GM12878 (cell line): Measurements from ENCODE around the gene AQP3. TPM values are rescaled to one million over a fixed set of nuclear protein-coding genes. Genes with fewer than 3 reads are reported as not detected.

Experiments
- ATAC-seq: fragments of 200-7000 bp; cut with Tn5 transposase; 3 replicates; pipeline ENCODE4 v1.9.1; 2020; ENCODE audit warnings: mild to moderate bottlenecking, moderate library complexity
- BruUV-seq: library from RNA; stranded (reverse); fragments of 400-500 nt; replicated peaks from 2 replicates; lab custom pipeline; 2021; lab: Mats Ljungman, UMichigan
- CTCF ChIA-PET: fragments of 300-600 bp; sonication (Branson Sonifier 250); formaldehyde crosslinking; extraction: SDS; loops from one replicate; lab custom pipeline; 2021; ENCODE audit warnings: inconsistent platforms; lab: Yijun Ruan, JAX
- POLR2A ChIA-PET: fragments of 350-600 bp; formaldehyde crosslinking; extraction: SDS; loops from one replicate; lab custom pipeline; 2021; ENCODE audit warnings: inconsistent platforms; lab: Charles Lee
- RAD21 ChIA-PET: fragments of 300-600 bp; sonication (Branson Sonifier 250); formaldehyde crosslinking; loops from one replicate; lab custom pipeline; 2023; ENCODE audit warnings: antibody characterized with exemption; ENCODE audit not compliant: unreplicated experiment; lab: Charles Lee
- SMC1A ChIA-PET: fragments of 300-600 bp; sonication (Branson Sonifier 250); formaldehyde crosslinking; loops from one replicate; lab custom pipeline; 2023; ENCODE audit not compliant: unreplicated experiment, uncharacterized antibody; lab: Charles Lee
- DNase-seq: peaks from one replicate; pipeline ENCODE4 v3.0.0-alpha.2; 2011; ENCODE audit warnings: low read depth, low spot score
- FAIRE-seq: peaks from 3 replicates; lab custom pipeline; 2011; peaks lifted over from hg19 to GRCh38; lab: Jason Lieb, UNC
- H2AFZ ChIP-seq: 2 replicates; pipeline ENCODE4 v1.6.0; 2011; ENCODE audit warnings: low read depth, low read length, control low read depth; ENCODE audit not compliant: control insufficient read depth
- H3K27ac ChIP-seq: 2 replicates; pipeline ENCODE4 v1.5.1; 2011; ENCODE audit warnings: control low read depth; ENCODE audit not compliant: control insufficient read depth, insufficient read depth
- H3K27me3 ChIP-seq, 2 experiments: replicated peaks in 1 of 2; 2 replicates each; pipeline versions ENCODE4 v1.6.0 to v1.6.1; 2011; ENCODE audit warnings: low read length in 1 of 2; ENCODE audit not compliant: control insufficient read depth in 2 of 2, insufficient read depth in 2 of 2
- H3K36me3 ChIP-seq, 2 experiments: 2 replicates each; pipeline ENCODE4 v1.5.1; 2011; ENCODE audit warnings: low read length in 1 of 2; ENCODE audit not compliant: control insufficient read depth in 2 of 2, insufficient read depth in 2 of 2
- H3K4me1 ChIP-seq: 2 replicates; pipeline ENCODE4 v1.6.1; 2011; ENCODE audit warnings: mild to moderate bottlenecking, low read length, moderate library complexity, mixed read lengths; ENCODE audit not compliant: control insufficient read depth, insufficient read depth
- H3K4me2 ChIP-seq: 2 replicates; pipeline ENCODE4 v1.6.0; 2011; ENCODE audit warnings: control low read depth; ENCODE audit not compliant: control insufficient read depth, insufficient read depth
- H3K4me3 ChIP-seq: fragments of 200-600 bp; sonication (generic); 2 replicates; pipeline ENCODE4 v1.5.1; 2016
- H3K79me2 ChIP-seq: 2 replicates; pipeline ENCODE4 v1.6.0; 2011; ENCODE audit warnings: low read length; ENCODE audit not compliant: control insufficient read depth, insufficient read depth
- H3K9ac ChIP-seq: 2 replicates; pipeline ENCODE4 v1.8.0; 2011; ENCODE audit warnings: low read length, control low read depth, mixed read lengths; ENCODE audit not compliant: control insufficient read depth, insufficient read depth
- H3K9me3 ChIP-seq: replicated peaks from 3 replicates; pipeline ENCODE4 v1.5.1; 2011; ENCODE audit warnings: mild to moderate bottlenecking, low read length; ENCODE audit not compliant: control insufficient read depth, insufficient read depth
- H4K20me1 ChIP-seq: 2 replicates; pipeline ENCODE4 v1.6.0; 2011; ENCODE audit not compliant: control insufficient read depth, insufficient read depth
- BCL11A ChIP-seq: IDR thresholded peaks from 2 replicates; pipeline ENCODE4 v1.6.1; 2011; ENCODE audit warnings: low read depth, low read length
- CBX5 ChIP-seq: sonication (generic); IDR thresholded peaks from 2 replicates; pipeline ENCODE4 v1.6.1; 2016; ENCODE audit warnings: low read depth, moderate library complexity, mild to moderate bottlenecking, inconsistent platforms
- CEBPZ ChIP-seq: fragments of 150-350 bp; IDR thresholded peaks from 2 replicates; pipeline ENCODE4 v1.6.1; 2016; ENCODE audit warnings: low read depth, low read length
- DPF2 ChIP-seq: fragments of 450-650 bp; IDR thresholded peaks from 2 replicates; pipeline ENCODE4 v1.6.1; 2017; ENCODE audit warnings: mild to moderate bottlenecking
- FOS ChIP-seq: IDR thresholded peaks from 3 replicates; pipeline ENCODE4 v1.6.1; 2011; ENCODE audit warnings: borderline replicate concordance; ENCODE audit not compliant: insufficient read length; ENCODE audit errors: extremely low read depth
- FOXK2 ChIP-seq: fragments of 450-650 bp; IDR thresholded peaks from 2 replicates; pipeline ENCODE4 v1.6.1; 2017; ENCODE audit warnings: mild to moderate bottlenecking, moderate library complexity
- MAX ChIP-seq: IDR thresholded peaks from 2 replicates; pipeline ENCODE4 v1.6.1; 2012; ENCODE audit warnings: low read depth, low read length, improper control_type of control experiment
- MYB ChIP-seq: fragments of 150-350 bp; IDR thresholded peaks from 2 replicates; pipeline ENCODE4 v1.6.1; 2014; ENCODE audit warnings: mild to moderate bottlenecking, low read depth, low read length, borderline replicate concordance
- NFXL1 ChIP-seq: fragments of 450-650 bp; IDR thresholded peaks from 2 replicates; pipeline ENCODE4 v1.6.1; 2017; ENCODE audit warnings: antibody characterized with exemption, mild to moderate bottlenecking, borderline replicate concordance
- ZZZ3 ChIP-seq: IDR thresholded peaks from 2 replicates; pipeline ENCODE4 v1.6.1; 2011; ENCODE audit warnings: low read depth; ENCODE audit not compliant: control insufficient read depth, insufficient read length
- WGBS: methylation state at CpG from one replicate; pipeline ENCODE4 v1.1.6; 2016; ENCODE audit warnings: low lambda C conversion rate; ENCODE audit not compliant: insufficient replicate concordance, insufficient coverage; ENCODE audit errors: missing lambda C conversion rate; 5-methylcytosine and 5-hydroxymethylcytosine counted together
- in situ Hi-C: fragments of 300-500 bp; cut with MboI; formaldehyde crosslinking; loops from 9 replicates; pipeline ENCODE4 v1.14.3; 2018; ENCODE audit warnings: mixed read lengths
- intact Hi-C: fragments of 100-400 bp; cut with micrococcal nuclease; formaldehyde crosslinking; loops from one replicate; pipeline ENCODE4 v1.14.2; 2022; ENCODE audit not compliant: unreplicated experiment
- polyA plus RNA-seq, 11 experiments: library from polyadenylated mRNA; depleted of rRNA in 4 of 11; unstranded in 6 of 11; stranded (reverse) in 5 of 11; fragments of >200 nt; fragmentation: Nextera tagmentation in 4 of 11; fragmentation: Illumina TruSeq in 1 of 11; extraction: Ambion mirVana in 4 of 11; extraction: Trizol in 1 of 11; gene quantifications; 1 replicate in 1 of 11; 2 replicates in 10 of 11; pipeline versions ENCODE4 v1.2.1 to v1.2.3, GENCODE V29; 2011 to 2016; ENCODE audit warnings: inconsistent platforms in 2 of 11, missing spikeins in 2 of 11, low read depth in 1 of 11
- total RNA-seq, 4 experiments: library from RNA; depleted of rRNA in 3 of 4; stranded (reverse); fragments of >200 nt in 3 of 4; fragmentation: Illumina TruSeq in 1 of 4; extraction: Trizol in 1 of 4; gene quantifications; 2 replicates each; pipeline versions ENCODE4 v1.2.1 to v1.2.3, GENCODE V29; 2013 to 2021

The AQP3 gene
- total and polyA plus RNA-seq, 10 of the 15 experiments (the other 5 are each of a cell fraction or from before 2014, with no cell fraction given): 0.60 to 11.8 (median 4.5) TPM

GRCh38 chr9:33473643-33474352 is 26.4 kb upstream of the AQP3 start, which contains the start of gene NOL6 (continued):
- TF ChIP-seq BCL11A: no peak
- TF ChIP-seq CEBPZ: no peak
- TF ChIP-seq NFXL1: no peak
- TF ChIP-seq ZZZ3: no peak
- TF ChIP-seq CBX5: no peak
- TF ChIP-seq FOXK2: no peak
- TF ChIP-seq, all 136 proteins: peak for 52

- SMC1A ChIA-PET: interaction anchor here (1.0 to 3.9 kb wide), 13 partner anchors 10 to 183 kb away, joined by 3 to 20 read pairs (median 4); partner anchors contain the start of gene NFX1
- peak overlapping the region; percentile 85 for H3K4me2 ChIP-seq
- RAD21 ChIA-PET: interaction anchor here (0.6 to 2.1 kb wide), 11 partner anchors 9 to 884 kb away, joined by 3 to 10 read pairs (median 4); partner anchors contain the start of gene AQP3
- H3K4me1 ChIP-seq: peaks cover 7% of the 10 kb centered on the region
- intact Hi-C loops (no loop called here), in situ Hi-C loops (no loop called here)
- H4K20me1 ChIP-seq: no peaks in the 10 kb centered on the region
- H3K4me3 ChIP-seq: peak overlapping the region; percentile 96
- no peak for FAIRE-seq
- H3K9ac ChIP-seq: peak overlapping the region; percentile 78
- no peaks in the 10 kb centered on the region for H3K9me3 ChIP-seq
- peak overlapping the region; percentile 88 for H2AFZ ChIP-seq
- no peaks in the 10 kb centered on the region for H3K27me3 ChIP-seq
- peaks cover 13 to 16% of the 10 kb centered on the region in 2 experiments for H3K36me3 ChIP-seq
- CTCF ChIA-PET: interaction anchor here (0.5 to 14.3 kb wide), 12 partner anchors 9 to 302 kb away, joined by 3 to 154 read pairs (median 6); partner anchors contain the start of genes AQP3 and AQP7
- H3K79me2 ChIP-seq: peaks cover 22% of the 10 kb centered on the region
- H3K27ac ChIP-seq: peak overlapping the region; percentile 54
- TF ChIP-seq DPF2: 0 out of 2 replicates have a peak, but pooled peaks have one; percentile 22
- no peak for TF ChIP-seq MAX
- no peak for TF ChIP-seq FOS
- no peak for TF ChIP-seq MYB
- ATAC-seq: peak; percentile 5; the same call in 2 of the 3 replicates
- TSS peak; percentile 79 for BruUV-seq
- WGBS: 4% methylated on average over 18 of the region's 18 CpGs
- no peak for DNase-seq
- POLR2A ChIA-PET: interaction anchor here (1.1 to 2.7 kb wide), 4 partner anchors 9 to 183 kb away, joined by 4 to 12 read pairs (median 9); partner anchors contain the start of genes AQP3 and NFX1
Measured at GRCh38 chr9:33472881-33473615, 25.7 kb upstream of the AQP3 start.
